GM12875 (cell line): ENCODE data around the gene SEC23IP.

Source experiments
- H3K4me3 ChIP-seq: one replicate; pipeline ENCODE4 v1.5.1; 2011; ENCODE audit warnings: low read depth, low read length, control low read depth
- TF ChIP-seq, protein P1 (sequence below): IDR thresholded peaks from 2 replicates; pipeline ENCODE4 v1.5.1; 2011; ENCODE audit warnings: low read depth, mild to moderate bottlenecking, control low read depth, inconsistent platforms, low read length, moderate library complexity, borderline replicate concordance; ENCODE audit not compliant: insufficient read depth

The SEC23IP gene

DNA sequence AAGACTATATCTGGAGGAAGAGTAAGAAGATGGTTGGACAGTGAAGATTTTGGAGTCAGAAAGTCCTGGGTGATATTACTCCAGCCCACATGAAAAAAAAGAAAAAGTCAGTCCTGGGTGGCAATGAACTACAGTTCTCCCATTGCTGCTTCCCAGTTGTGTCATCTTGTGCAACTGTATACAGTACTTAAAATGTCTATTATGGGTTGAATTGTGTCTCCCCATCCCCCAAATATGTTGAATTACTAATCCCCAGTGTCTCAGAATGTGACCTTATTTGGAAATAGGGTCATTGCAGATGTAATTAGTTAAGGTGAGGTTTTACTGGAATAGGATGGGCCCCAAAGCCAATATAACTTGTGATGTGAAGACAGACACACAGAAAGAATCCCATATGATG, 15.6 kb downstream of the SEC23IP start:
- H3K4me3 ChIP-seq: no peak overlapping the region
- TF ChIP-seq, protein P1, sequence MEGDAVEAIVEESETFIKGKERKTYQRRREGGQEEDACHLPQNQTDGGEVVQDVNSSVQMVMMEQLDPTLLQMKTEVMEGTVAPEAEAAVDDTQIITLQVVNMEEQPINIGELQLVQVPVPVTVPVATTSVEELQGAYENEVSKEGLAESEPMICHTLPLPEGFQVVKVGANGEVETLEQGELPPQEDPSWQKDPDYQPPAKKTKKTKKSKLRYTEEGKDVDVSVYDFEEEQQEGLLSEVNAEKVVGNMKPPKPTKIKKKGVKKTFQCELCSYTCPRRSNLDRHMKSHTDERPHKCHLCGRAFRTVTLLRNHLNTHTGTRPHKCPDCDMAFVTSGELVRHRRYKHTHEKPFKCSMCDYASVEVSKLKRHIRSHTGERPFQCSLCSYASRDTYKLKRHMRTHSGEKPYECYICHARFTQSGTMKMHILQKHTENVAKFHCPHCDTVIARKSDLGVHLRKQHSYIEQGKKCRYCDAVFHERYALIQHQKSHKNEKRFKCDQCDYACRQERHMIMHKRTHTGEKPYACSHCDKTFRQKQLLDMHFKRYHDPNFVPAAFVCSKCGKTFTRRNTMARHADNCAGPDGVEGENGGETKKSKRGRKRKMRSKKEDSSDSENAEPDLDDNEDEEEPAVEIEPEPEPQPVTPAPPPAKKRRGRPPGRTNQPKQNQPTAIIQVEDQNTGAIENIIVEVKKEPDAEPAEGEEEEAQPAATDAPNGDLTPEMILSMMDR: no peak

DNA sequence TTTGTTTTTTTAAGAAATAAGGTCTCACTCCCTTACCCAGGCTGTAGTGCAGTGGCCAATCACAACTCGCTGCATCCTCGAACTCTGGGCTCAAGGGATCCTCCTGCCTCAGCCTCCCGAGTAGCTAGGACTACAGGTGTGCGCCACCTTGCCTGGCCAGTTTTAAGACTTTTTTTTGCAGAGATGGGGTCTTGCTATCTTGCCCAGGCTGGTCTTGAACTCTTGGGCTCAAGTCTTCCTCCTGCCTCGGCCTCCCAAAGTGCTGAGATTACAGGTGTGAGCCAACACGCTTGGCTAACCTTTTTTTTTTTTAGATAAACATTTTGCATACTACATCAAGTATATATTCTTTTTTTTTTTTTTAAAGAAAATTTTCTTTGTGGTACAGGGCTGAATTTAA, 18.2 kb downstream of the SEC23IP start:
- TF ChIP-seq, protein P1: no peak
- no peak overlapping the region for H3K4me3 ChIP-seq

DNA sequence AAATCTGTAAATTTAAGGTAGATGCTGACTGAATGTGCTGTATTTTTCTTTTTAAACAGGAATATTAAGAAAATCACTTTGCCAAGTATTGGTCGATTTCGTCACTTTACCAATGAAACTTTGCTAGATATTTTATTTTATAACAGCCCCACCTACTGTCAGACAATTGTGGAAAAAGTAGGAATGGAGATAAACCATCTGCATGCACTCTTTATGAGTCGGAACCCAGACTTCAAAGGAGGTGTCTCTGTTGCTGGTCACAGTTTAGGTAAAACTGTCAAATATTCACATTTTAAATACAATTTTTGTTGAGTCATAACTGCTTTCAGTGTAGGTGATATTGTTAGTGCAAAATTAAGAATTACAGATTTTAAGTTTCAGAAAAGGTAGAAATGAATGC, 25.2 kb downstream of the SEC23IP start:
- no peak overlapping the region for H3K4me3 ChIP-seq
- TF ChIP-seq, protein P1: no peak

DNA sequence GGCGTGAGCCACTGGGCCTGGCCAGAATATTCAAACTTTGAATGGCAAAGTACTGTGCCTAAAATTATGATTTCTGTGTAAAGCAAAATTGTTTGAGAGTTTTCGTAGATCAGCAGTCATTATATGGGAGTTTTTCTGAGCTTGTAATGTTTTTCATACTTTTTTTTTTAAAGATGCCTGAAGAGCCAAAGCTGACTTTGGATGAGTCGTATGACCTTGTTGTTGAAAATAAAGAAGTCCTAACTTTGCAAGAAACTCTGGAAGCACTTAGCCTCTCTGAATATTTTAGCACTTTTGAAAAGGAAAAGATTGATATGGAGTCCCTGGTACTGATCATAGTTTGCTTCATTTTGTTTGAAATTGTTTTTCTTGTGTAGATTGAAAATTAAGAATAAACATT, 26.7 kb downstream of the SEC23IP start:
- TF ChIP-seq, protein P1: no peak
- no peak overlapping the region for H3K4me3 ChIP-seq

GRCh38 chr10:119919826-119920225, 27.3 kb downstream of the SEC23IP start:
- TF ChIP-seq, protein P1: no peak

DNA sequence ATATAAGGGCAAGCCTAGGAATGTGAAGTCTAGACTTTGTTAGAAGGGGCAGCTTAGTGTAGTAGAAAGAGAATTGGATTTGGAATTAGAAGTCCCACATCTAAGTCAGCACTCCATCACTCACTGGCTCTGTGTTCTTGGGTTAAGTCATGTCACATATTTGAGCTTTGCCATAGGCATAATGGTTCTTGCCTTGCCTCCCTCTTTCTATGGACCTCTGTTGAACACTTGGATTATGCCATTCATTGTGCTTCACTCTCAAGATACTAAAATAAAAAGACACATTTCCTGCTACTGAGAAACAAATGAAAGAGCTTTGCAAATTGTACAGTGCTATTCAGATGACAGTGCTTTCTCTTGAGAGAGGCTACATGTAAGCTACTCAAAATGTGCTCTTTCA, 35.9 kb downstream of the SEC23IP start:
- H3K4me3 ChIP-seq: no peak overlapping the region
- TF ChIP-seq, protein P1: no peak

More at GRCh38 chr10:119919826-119920225, 27.3 kb downstream of the SEC23IP start:
- H3K4me3 ChIP-seq: no peak overlapping the region

DNA sequence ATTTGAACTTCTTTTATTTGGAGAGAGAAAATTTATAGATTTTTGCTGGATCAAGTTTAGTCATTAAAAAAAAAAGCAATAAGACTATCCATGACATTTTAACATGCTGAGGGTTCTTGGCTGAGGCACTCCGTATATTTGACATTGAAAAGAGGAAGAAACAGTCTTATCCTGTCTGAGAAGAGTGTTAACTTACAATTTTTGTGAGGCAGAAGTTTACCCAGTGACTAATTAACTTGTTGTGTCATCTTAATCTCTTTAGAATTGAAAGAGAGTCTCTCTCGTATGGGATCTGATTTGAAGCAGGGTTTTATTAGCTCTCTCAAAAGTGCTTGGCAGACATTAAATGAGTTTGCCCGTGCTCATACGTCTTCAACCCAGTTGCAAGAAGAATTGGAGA, 39.3 kb downstream of the SEC23IP start:
- no peak overlapping the region for H3K4me3 ChIP-seq
- TF ChIP-seq, protein P1: no peak
